Endothelial cell of umbilical vein (primary cell): ENCODE data around the gene SIPA1L2. TPM values are rescaled to one million over a fixed set of nuclear protein-coding genes. Genes with fewer than 3 reads are reported as not detected.

Experiments used
- BruUV-seq: library from RNA; stranded (reverse); fragments of 400-500 nt; replicated peaks from 2 replicates; lab custom pipeline; 2021; lab: Mats Ljungman, UMichigan
- CTCF ChIA-PET: fragments of 300-600, 350-600 bp; sonication (Branson Sonifier 250); formaldehyde crosslinking; loops from one replicate; lab custom pipeline; 2021; ENCODE audit warnings: antibody characterized with exemption, inconsistent platforms; lab: Charles Lee
- POLR2A ChIA-PET: fragments of 300-600, 350-600 bp; sonication (Branson Sonifier 250); formaldehyde crosslinking; loops from one replicate; lab custom pipeline; 2021; ENCODE audit warnings: antibody characterized with exemption, inconsistent platforms; lab: Charles Lee
- DNase-seq: peaks from one replicate; pipeline ENCODE4 v3.0.0-alpha.2; 2011; ENCODE audit warnings: low read depth, low spot score
- FAIRE-seq: peaks from 2 replicates; lab custom pipeline; 2011; peaks lifted over from hg19 to GRCh38; lab: Jason Lieb, UNC
- H2AFZ ChIP-seq: 2 replicates; pipeline ENCODE4 v1.6.0; 2012; ENCODE audit warnings: low read depth, low read length, control low read depth, inconsistent platforms
- H3K27ac ChIP-seq: 2 replicates; pipeline ENCODE4 v1.5.1; 2011; ENCODE audit warnings: low read depth, mild to moderate bottlenecking, control low read depth, low read length, moderate library complexity; ENCODE audit not compliant: insufficient read depth
- H3K27me3 ChIP-seq, 2 experiments: 2 replicates each; pipeline versions ENCODE4 v1.6.0 to v1.6.1; 2011; ENCODE audit warnings: low read length in 2 of 2, mixed read lengths in 1 of 2; ENCODE audit not compliant: control insufficient read depth in 2 of 2, insufficient read depth in 2 of 2
- H3K36me3 ChIP-seq, 2 experiments: 2 replicates in 1 of 2; 3 replicates in 1 of 2; pipeline ENCODE4 v1.5.1; 2011; ENCODE audit warnings: low read length in 2 of 2, mild to moderate bottlenecking in 1 of 2, moderate library complexity in 1 of 2; ENCODE audit not compliant: control insufficient read depth in 2 of 2, insufficient read depth in 2 of 2; ENCODE audit errors: extremely low read depth in 1 of 2
- H3K4me1 ChIP-seq: 3 replicates; pipeline ENCODE4 v1.5.1; 2011; ENCODE audit warnings: mild to moderate bottlenecking, low read length; ENCODE audit not compliant: control insufficient read depth, insufficient read depth; ENCODE audit errors: extremely low read depth
- H3K4me2 ChIP-seq: 2 replicates; pipeline ENCODE4 v1.6.1; 2011; ENCODE audit warnings: low read length, control low read depth, mixed read lengths; ENCODE audit not compliant: insufficient read depth
- H3K4me3 ChIP-seq, 3 experiments: fragments of 200-600 bp in 1 of 3; sonication (generic), shearing (Covaris generic) in 1 of 3; replicated peaks in 1 of 3; 2 replicates each; pipeline ENCODE4 v1.5.1; 2011 to 2016; ENCODE audit warnings: control low read depth in 3 of 3, low read length in 3 of 3, mild to moderate bottlenecking in 2 of 3, inconsistent platforms in 1 of 3, low read depth in 1 of 3, moderate library complexity in 1 of 3; ENCODE audit not compliant: insufficient read depth in 1 of 3
- H3K79me2 ChIP-seq: 2 replicates; pipeline ENCODE4 v1.6.0; 2012; ENCODE audit warnings: low read length, inconsistent platforms; ENCODE audit not compliant: control insufficient read depth, insufficient read depth
- H3K9ac ChIP-seq: replicated peaks from 2 replicates; pipeline ENCODE3; 2011; ENCODE audit warnings: low read length, control low read depth; ENCODE audit not compliant: insufficient read depth; ENCODE audit errors: extremely low read depth
- H3K9me1 ChIP-seq: replicated peaks from 3 replicates; pipeline ENCODE4 v1.6.0; 2011; ENCODE audit warnings: mild to moderate bottlenecking, low read length; ENCODE audit not compliant: control insufficient read depth, insufficient read depth; ENCODE audit errors: extremely low read depth
- H3K9me3 ChIP-seq: replicated peaks from 2 replicates; pipeline ENCODE4 v1.5.1; 2012; ENCODE audit warnings: low read length, inconsistent platforms; ENCODE audit not compliant: control insufficient read depth, insufficient read depth
- H4K20me1 ChIP-seq: replicated peaks from 2 replicates; pipeline ENCODE3; 2011; ENCODE audit warnings: mild to moderate bottlenecking, low read length; ENCODE audit not compliant: control insufficient read depth, insufficient read depth; ENCODE audit errors: extremely low read depth
- CTCF ChIP-seq, 2 donors: IDR thresholded peaks; 1 replicate in 1 of 2; 2 replicates in 1 of 2; pipeline ENCODE4 v1.5.1; 2011; ENCODE audit warnings: low read length in 2 of 2, mild to moderate bottlenecking in 2 of 2, moderate library complexity in 2 of 2, control low read depth in 1 of 2, inconsistent platforms in 1 of 2, low read depth in 1 of 2; ENCODE audit not compliant: insufficient read depth in 1 of 2; ENCODE audit errors: extremely low read depth in 1 of 2
- EZH2 ChIP-seq: IDR thresholded peaks from 2 replicates; pipeline ENCODE4 v1.6.1; 2012; ENCODE audit warnings: borderline replicate concordance, low read depth, mild to moderate bottlenecking, moderate library complexity, low read length, inconsistent platforms; ENCODE audit not compliant: severe bottlenecking
- FOS ChIP-seq: IDR thresholded peaks from 2 replicates; pipeline ENCODE4 v1.6.1; 2011; ENCODE audit warnings: mild to moderate bottlenecking, low read length, moderate library complexity, borderline replicate concordance; ENCODE audit not compliant: insufficient read depth
- GATA2 ChIP-seq: IDR thresholded peaks from 2 replicates; pipeline ENCODE4 v1.7.0; 2011; ENCODE audit warnings: low read depth, mild to moderate bottlenecking, moderate library complexity, mixed read lengths, low read length; ENCODE audit not compliant: insufficient read length, insufficient read depth
- JUN ChIP-seq: IDR thresholded peaks from 2 replicates; pipeline ENCODE4 v1.6.1; 2011; ENCODE audit warnings: borderline replicate concordance, low read depth; ENCODE audit not compliant: insufficient read length, insufficient read depth
- MYC ChIP-seq: IDR thresholded peaks from one replicate; pipeline ENCODE4 v1.6.1; 2011; ENCODE audit warnings: mild to moderate bottlenecking, low read depth, low read length
- POLR2A ChIP-seq: IDR thresholded peaks from 2 replicates; pipeline ENCODE4 v1.6.1; 2012; ENCODE audit warnings: low read depth, mild to moderate bottlenecking, control low read depth, low read length
- POLR2AphosphoS5 ChIP-seq: IDR thresholded peaks from 2 replicates; pipeline ENCODE4 v1.6.1; 2012; ENCODE audit warnings: low read depth, mild to moderate bottlenecking, control low read depth, low read length, moderate library complexity; ENCODE audit not compliant: insufficient read depth
- dilution Hi-C: fragments of 300-500 bp; cut with MboI; formaldehyde crosslinking; loops from one replicate; pipeline ENCODE4 v1.15.0; 2019; ENCODE audit warnings: low sequenced_read_pairs; ENCODE audit not compliant: extremely low pct_ligation_motif_present
- intact Hi-C: fragments of 100-400 bp; cut with micrococcal nuclease; formaldehyde crosslinking; loops from one replicate; pipeline ENCODE4 v1.10.0; 2022
- polyA plus RNA-seq, 4 experiments: library from polyadenylated mRNA; depleted of rRNA in 3 of 4; stranded (reverse) in 3 of 4; unstranded in 1 of 4; fragments of >200 nt; gene quantifications; 2 replicates each; pipeline versions ENCODE4 v1.2.1 to v1.2.3, GENCODE V29; 2011 to 2012; ENCODE audit warnings: missing spikeins in 1 of 4
- total RNA-seq: library from RNA; stranded (reverse); gene quantifications from 2 replicates; pipeline ENCODE4 v1.2.3, GENCODE V29; 2021
- TF ChIP-seq, protein P1 (sequence below): IDR thresholded peaks from 2 replicates; pipeline ENCODE4 v1.6.1; 2011; ENCODE audit not compliant: insufficient read depth, insufficient read length

Gene SIPA1L2
- total and polyA plus RNA-seq, 2 donors (not counting 3 experiments of a cell fraction or from before 2014, with no cell fraction given) = 3.6 to 12.8 TPM

DNA sequence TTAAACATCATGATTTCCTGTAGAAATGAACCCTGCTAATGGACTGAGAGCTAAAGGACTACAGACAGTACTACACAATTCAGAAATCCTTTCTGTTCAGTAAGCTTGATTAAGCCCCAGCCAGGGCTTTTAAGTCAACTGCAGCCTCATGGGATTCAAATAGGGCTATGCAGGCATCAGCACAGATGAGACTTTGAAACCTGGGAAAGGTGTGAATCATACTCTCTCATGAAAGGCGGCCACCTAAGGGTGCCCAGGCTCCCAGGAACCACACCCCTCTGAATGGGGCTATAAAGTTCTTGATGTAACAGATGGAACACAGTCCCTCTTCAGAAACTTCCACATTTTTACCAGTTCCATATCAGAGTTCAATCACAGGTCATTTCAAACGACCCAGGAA, 7.6 kb downstream of the SIPA1L2 start:
- Histone ChIP-seq H3K9me1 (no peaks in the 10 kb centered on the region), H3K4me1 (peaks cover 5% of the 10 kb centered on the region), H4K20me1 (no peaks in the 10 kb centered on the region), H3K27ac (no peak overlapping the region), H3K36me3 (no peaks in the 10 kb centered on the region), H3K27me3 (no peaks in the 10 kb centered on the region), H3K4me2 (no peak overlapping the region), H3K9ac (no peak overlapping the region), H3K4me3 (no peak overlapping the region), H2AFZ (no peak overlapping the region), H3K79me2 (peaks cover 14% of the 10 kb centered on the region), H3K9me3 (no peaks in the 10 kb centered on the region)
- intact Hi-C loops (loop anchor here (10.0 kb wide), 3 partner anchors 198 to 468 kb away; no protein-coding TSS in a partner anchor), dilution Hi-C loops (no loop called here)
- FAIRE-seq (no peak), DNase-seq (no peak)
- CTCF ChIA-PET = no interaction called here
- BruUV-seq = no TSS peak
- TF ChIP-seq JUN = no peak
- POLR2A ChIA-PET = no interaction called here

DNA sequence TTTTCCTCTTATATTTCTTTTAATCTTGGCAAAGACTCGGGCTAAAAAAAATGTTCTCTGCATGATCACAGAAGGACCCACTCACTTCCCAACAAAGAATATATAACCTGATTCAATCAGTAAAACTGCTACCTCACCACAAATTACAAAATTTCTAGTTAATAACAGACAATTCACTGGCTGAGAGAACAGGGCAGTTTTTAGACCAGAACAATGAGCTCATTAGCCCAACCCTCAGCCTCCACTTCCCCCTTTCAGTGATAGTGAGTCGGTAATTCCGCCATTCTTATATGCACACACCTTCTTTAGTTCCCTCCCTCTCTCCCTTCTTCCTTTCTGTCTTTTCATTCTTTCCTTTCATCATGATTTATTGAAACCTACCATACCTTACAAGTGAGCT, 8.9 kb downstream of the SIPA1L2 start:
- Histone ChIP-seq H3K36me3 (no peaks in the 10 kb centered on the region), H3K4me1 (peaks cover 5% of the 10 kb centered on the region), H3K9me3 (no peaks in the 10 kb centered on the region), H3K27me3 (no peaks in the 10 kb centered on the region), H3K4me2 (no peak overlapping the region), H4K20me1 (no peaks in the 10 kb centered on the region), H3K27ac (no peak overlapping the region), H3K9me1 (no peaks in the 10 kb centered on the region), H3K9ac (no peak overlapping the region), H3K4me3 (no peak overlapping the region), H2AFZ (no peak overlapping the region), H3K79me2 (peaks cover 14% of the 10 kb centered on the region)
- intact Hi-C loops (loop anchor here (2.0 to 10.0 kb wide), 4 partner anchors 30 to 466 kb away; no protein-coding TSS in a partner anchor), dilution Hi-C loops (no loop called here)
- TF ChIP-seq, protein P1, sequence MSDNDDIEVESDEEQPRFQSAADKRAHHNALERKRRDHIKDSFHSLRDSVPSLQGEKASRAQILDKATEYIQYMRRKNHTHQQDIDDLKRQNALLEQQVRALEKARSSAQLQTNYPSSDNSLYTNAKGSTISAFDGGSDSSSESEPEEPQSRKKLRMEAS = no peak
- TF ChIP-seq GATA2 (no peak), POLR2AphosphoS5 (no peak), POLR2A (no peak), MYC (no peak), FOS (no peak), CTCF (IDR thresholded peaks at IDR 0.05; ENCODE audit: extremely low read depth in 1 of 2, insufficient read depth in 1 of 2, low read depth in 1 of 2, low read length in 2 of 2) (no peak), JUN (no peak), EZH2 (no peak)
- DNase-seq (no peak), FAIRE-seq (no peak)
- BruUV-seq = no TSS peak
- ChIA-PET CTCF (interaction anchor here (1.0 to 1.3 kb wide), 3 partner anchors 192 to 865 kb away, joined by 3 to 6 read pairs (median 5); no protein-coding TSS in a partner anchor), POLR2A (no interaction called here)
